ENCODE results near the gene PRKG1.

PRKG1 gene

GRCh38 chr10:51077074-51077473 lies 2.8 kb downstream of the PRKG1 start:
- DNase-seq, result no peak

GRCh38 chr10:51077507-51077906 lies 3.2 kb downstream of the PRKG1 start:
- DNase-seq, result no peak

- DNase-seq, result no peak
These were observed 5.0 kb downstream of the PRKG1 start for GRCh38 chr10:51079331-51079730.

- no peak for DNase-seq
These were observed 5.5 kb downstream of the PRKG1 start for GRCh38 chr10:51079766-51080165.

- DNase-seq, result no peak
These were observed 6.2 kb downstream of the PRKG1 start for GRCh38 chr10:51080311-51081006.

GRCh38 chr10:51082857-51083256 lies 8.6 kb downstream of the PRKG1 start:
- DNase-seq, result no peak

- DNase-seq, result no peak
These were observed 9.1 kb downstream of the PRKG1 start for GRCh38 chr10:51083356-51083853.

- no peak for DNase-seq
These were observed 10.9 kb downstream of the PRKG1 start for GRCh38 chr10:51085204-51085603.

- no peak for DNase-seq
These were observed 12.4 kb downstream of the PRKG1 start for GRCh38 chr10:51086710-51087109.

GRCh38 chr10:51087114-51087513 lies 12.8 kb downstream of the PRKG1 start:
- no peak for DNase-seq

- no peak for DNase-seq
These were observed 15.9 kb downstream of the PRKG1 start for GRCh38 chr10:51090190-51090589.

- no peak for DNase-seq
These were observed 18.1 kb downstream of the PRKG1 start for GRCh38 chr10:51092402-51092801.

- DNase-seq, result no peak
These were observed 21.2 kb downstream of the PRKG1 start for GRCh38 chr10:51095444-51095843.

- no peak for DNase-seq
These were observed 23.3 kb downstream of the PRKG1 start for GRCh38 chr10:51097546-51097945.

GRCh38 chr10:51100221-51100620 lies 25.9 kb downstream of the PRKG1 start:
- no peak for DNase-seq

GRCh38 chr10:51103554-51104217 lies 29.4 kb downstream of the PRKG1 start:
- DNase-seq, result no peak

GRCh38 chr10:51106311-51106945 lies 32.1 kb downstream of the PRKG1 start:
- DNase-seq, result no peak

GRCh38 chr10:51108406-51108805 lies 34.1 kb downstream of the PRKG1 start:
- no peak for DNase-seq

GRCh38 chr10:51109801-51110533 lies 35.7 kb downstream of the PRKG1 start:
- DNase-seq, result no peak

- DNase-seq, result no peak
These were observed 37.7 kb downstream of the PRKG1 start for GRCh38 chr10:51112013-51112412.

- no peak for DNase-seq
These were observed 38.7 kb downstream of the PRKG1 start for GRCh38 chr10:51113007-51113406.

GRCh38 chr10:51117053-51117660 lies 42.9 kb downstream of the PRKG1 start:
- DNase-seq, result no peak

GRCh38 chr10:51117794-51118193 lies 43.5 kb downstream of the PRKG1 start:
- no peak for DNase-seq
